GM12891 (cell line): ENCODE data around the gene CAPN5.

Source experiments
- DNase-seq: peaks from one replicate; pipeline ENCODE4 v3.0.0; 2011; ENCODE audit warnings: low spot score; ENCODE audit not compliant: insufficient read length
- FAIRE-seq: peaks from 2 replicates; lab custom pipeline; 2011; peaks lifted over from hg19 to GRCh38; lab: Jason Lieb, UNC
- PAX5 ChIP-seq: IDR thresholded peaks from 2 replicates; pipeline ENCODE4 v1.6.1; 2011; ENCODE audit warnings: low read length, moderate library complexity, mild to moderate bottlenecking; ENCODE audit not compliant: insufficient read depth, severe bottlenecking
- POLR2A ChIP-seq: IDR thresholded peaks from 2 replicates; pipeline ENCODE4 v1.6.1; 2011; ENCODE audit warnings: low read depth, low read length, control low read depth
- POLR2AphosphoS5 ChIP-seq: IDR thresholded peaks from 2 replicates; pipeline ENCODE4 v1.6.1; 2011; ENCODE audit warnings: low read depth, low read length, control low read depth
- POU2F2 ChIP-seq: IDR thresholded peaks from 2 replicates; pipeline ENCODE4 v1.6.1; 2011; ENCODE audit warnings: low read depth, mild to moderate bottlenecking, control low read depth, low read length, moderate library complexity
- SPI1 ChIP-seq: IDR thresholded peaks from 2 replicates; pipeline ENCODE4 v1.6.1; 2011; ENCODE audit warnings: low read depth, low read length, control low read depth
- TAF1 ChIP-seq: IDR thresholded peaks from 2 replicates; pipeline ENCODE4 v1.6.1; 2011; ENCODE audit warnings: low read depth, low read length, control low read depth

CAPN5 gene

GRCh38 chr11:77080643-77081210, 14.0 kb downstream of the CAPN5 start:
- no peak for FAIRE-seq
- TF ChIP-seq POU2F2 (no peak), SPI1 (no peak), POLR2AphosphoS5 (no peak), PAX5 (no peak)

GRCh38 chr11:77081381-77081851, 14.6 kb downstream of the CAPN5 start:
- FAIRE-seq, result no peak

More at GRCh38 chr11:77080643-77081210, 14.0 kb downstream of the CAPN5 start:
- DNase-seq, result no peak

DNA sequence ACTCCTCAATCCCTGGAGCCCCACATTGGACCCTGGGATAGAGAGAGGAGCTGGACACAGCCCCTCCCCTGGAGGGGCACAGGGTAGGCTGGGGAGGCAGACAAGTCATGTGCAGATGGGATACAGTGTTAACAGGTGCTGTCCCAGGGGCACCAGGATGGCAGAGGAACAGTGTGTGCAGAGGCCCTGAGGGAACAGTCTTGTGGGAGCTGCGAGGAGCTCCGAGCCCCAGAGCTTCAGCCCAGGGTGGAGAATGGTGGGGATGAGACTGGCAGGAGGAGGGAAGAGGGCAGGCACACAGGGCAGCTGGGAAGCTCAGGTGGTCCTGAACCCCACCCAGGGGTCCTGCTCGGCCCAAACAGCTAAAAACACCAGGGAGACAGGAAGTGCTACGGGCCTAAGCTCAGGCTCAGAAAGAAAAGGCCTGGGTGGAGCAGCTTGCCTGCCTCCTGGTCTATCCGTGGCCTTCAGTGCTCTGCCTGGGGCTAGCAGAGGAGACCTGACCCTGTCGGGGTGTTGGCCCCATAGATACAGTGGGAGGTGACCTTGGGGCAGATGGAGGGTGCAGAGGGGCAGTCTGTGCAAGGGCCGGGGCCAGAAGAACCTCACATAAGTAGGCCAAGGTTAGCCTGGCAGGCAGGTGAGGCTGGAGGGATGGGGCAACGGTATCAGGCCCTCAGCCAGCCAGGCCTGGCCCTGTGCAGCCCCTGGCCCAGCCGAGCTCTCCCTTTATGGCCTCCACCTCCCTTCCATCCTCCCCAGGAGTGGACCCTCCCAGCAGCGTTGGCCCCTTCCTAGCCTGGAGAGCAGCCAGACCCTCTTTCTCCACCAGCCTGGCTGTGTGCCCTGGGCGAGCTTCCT, 15.4 kb downstream of the CAPN5 start:
- no peak for FAIRE-seq
- TF ChIP-seq POLR2AphosphoS5, result no peak
- no peak for TF ChIP-seq POU2F2
- no peak for TF ChIP-seq PAX5
- no peak for TF ChIP-seq TAF1
- no peak for TF ChIP-seq SPI1
- no peak for TF ChIP-seq POLR2A
- no peak for DNase-seq

More at GRCh38 chr11:77081381-77081851, 14.6 kb downstream of the CAPN5 start:
- DNase-seq, result no peak
- TF ChIP-seq POLR2AphosphoS5, result no peak
- TF ChIP-seq TAF1, result no peak
- no peak for TF ChIP-seq PAX5
- TF ChIP-seq POU2F2, result no peak

DNA sequence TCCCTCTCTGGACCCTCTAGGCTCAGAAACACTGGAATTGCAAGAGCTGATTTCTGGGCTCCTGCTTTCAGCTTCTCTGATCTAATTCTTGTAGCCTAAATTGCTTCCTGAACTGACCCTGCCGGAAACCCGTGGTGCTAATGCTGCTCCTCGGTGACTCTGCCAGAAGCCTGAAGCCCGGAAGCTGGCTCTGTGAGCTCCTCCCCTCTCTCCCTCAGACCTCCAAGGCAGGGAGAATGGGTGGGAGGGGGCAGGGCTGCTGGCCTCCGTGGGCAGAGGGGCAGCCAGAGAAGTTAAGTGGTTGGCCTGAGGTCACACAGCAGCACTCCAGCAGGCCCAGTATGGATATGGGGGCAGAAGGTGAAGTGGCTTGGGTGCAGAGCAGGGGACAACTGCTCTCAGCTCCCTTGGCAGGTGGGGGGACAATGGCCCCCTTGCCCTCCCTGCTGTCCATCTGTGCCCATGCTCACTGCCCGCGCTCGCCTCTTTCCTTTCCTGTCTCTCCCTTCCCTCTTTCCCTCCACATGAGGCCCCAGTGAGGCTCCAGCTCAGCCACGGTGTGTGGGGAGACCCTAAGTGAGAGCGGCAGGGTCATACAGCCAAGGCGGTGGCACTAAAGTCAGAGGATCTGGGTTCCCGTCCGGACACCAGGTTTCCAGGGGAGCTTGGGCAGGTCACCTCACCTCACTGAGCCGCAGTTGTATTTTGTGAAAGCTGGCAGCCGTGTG, 16.2 kb downstream of the CAPN5 start:
- TF ChIP-seq PAX5, result no peak
- no peak for TF ChIP-seq POLR2A
- TF ChIP-seq POU2F2, result no peak
- TF ChIP-seq POLR2AphosphoS5, result no peak
- no peak for TF ChIP-seq SPI1
- no peak for DNase-seq
- FAIRE-seq, result no peak

GRCh38 chr11:77083566-77084245, 16.9 kb downstream of the CAPN5 start:
- DNase-seq (no peak), FAIRE-seq (no peak)
- TF ChIP-seq SPI1 (no peak), POLR2AphosphoS5 (no peak)

- no peak for FAIRE-seq
- TF ChIP-seq POU2F2, result no peak
- DNase-seq, result no peak
These were observed 17.9 kb downstream of the CAPN5 start for GRCh38 chr11:77084581-77085191.

DNA sequence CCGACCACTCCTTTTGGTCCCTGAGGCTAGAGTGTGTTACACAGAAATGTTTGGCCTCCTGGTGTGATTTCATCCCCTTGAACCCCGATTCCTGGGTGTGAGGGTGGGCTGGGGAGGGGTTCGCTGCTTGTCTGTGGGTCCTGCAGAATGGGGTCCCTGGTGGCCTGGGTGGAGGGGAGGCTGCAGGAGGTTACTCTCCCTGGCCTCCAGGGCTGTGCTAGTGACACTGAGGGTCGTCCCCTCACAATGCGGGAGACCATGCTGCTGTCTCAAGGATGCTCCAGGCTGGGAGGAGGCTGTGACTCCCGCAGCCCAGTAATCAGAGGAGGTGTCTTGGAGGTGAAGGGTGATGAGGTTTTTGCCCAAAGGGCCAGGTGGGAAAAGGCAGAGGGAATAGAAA, 18.9 kb downstream of the CAPN5 start:
- no peak for TF ChIP-seq SPI1
- no peak for TF ChIP-seq POLR2A
- DNase-seq (no peak), FAIRE-seq (no peak)

DNA sequence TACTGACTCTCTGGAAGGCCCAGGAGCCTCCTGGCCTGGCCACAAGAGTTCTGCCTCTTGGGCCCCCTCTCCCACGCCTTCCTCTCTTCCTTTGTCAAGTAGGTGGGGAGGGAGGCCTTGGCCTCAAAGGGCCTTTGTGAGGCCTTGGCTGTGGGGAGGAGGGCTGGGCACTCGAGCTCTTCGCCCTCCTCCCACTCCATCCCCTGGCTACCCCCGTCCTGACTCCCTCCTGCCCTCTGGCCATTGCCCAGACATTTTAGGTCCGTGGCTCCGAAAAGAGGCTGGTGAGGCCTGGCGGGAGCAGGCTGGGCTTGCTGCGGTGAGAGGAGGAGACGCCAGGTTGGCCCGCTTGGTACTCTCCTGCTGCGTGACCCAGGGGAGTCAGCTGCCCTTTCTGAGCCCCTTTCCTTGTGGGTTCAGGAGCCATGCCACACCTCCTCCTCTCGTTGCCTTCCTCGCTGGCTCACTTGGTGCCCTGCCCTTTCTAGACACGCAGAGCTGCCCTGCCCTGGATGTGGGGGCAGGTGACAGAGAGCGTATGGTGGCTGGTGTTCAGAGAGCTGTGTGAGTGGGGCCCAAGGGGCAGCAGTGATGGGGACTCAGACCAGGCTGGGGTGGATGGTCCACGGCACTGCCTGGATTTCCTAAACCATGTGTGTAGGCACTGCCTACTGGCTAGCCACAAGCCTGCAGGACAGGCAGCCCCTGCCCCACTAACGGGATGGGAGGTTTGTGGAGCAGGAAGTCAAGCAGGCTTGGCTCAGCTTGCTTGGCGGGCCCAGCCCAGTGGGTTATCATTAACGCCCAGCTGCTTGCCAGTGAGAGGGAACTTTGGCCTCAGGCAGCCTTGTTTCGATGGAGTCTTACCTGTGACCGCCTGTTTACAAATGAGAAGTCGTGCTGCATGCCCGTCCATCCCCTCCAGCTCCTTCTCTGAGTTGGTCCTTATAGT, 20.0 kb downstream of the CAPN5 start:
- TF ChIP-seq POLR2A, result no peak
- no peak for TF ChIP-seq POU2F2
- no peak for TF ChIP-seq PAX5
- no peak for TF ChIP-seq POLR2AphosphoS5
- no peak for TF ChIP-seq SPI1
- TF ChIP-seq TAF1, result no peak
- DNase-seq, result no peak
- FAIRE-seq, result no peak
